Measurements from ENCODE around the gene D2HGDH.
"Not testable (repeated sequence)": the region's sequence is repeated elsewhere in the genome, so short reads cannot be mapped to it uniquely, and the experiment has no call there.

Gene D2HGDH

GRCh38 chr2:241748468-241749256, 14.2 kb downstream of the D2HGDH start:
- H3K36me3 Mint-ChIP-seq, result peaks cover 32% of the 10 kb centered on the region
- H3K4me1 Mint-ChIP-seq, result peaks cover 3% of the 10 kb centered on the region
- no peak for DNase-seq
- H3K27me3 Mint-ChIP-seq, result no peaks in the 10 kb centered on the region
- H3K4me3 Mint-ChIP-seq, result no peak overlapping the region
- H3K27ac Mint-ChIP-seq, result no peak overlapping the region
- CTCF ChIA-PET, result no interaction called here
- no peaks in the 10 kb centered on the region for H3K9me3 Mint-ChIP-seq

- no peak overlapping the region for H3K4me3 Mint-ChIP-seq
- H3K27me3 Mint-ChIP-seq, result no peaks in the 10 kb centered on the region
- CTCF ChIA-PET, result interaction anchor here (1.3 kb wide), 1 partner anchor 18 kb away, joined by 3 read pairs; no protein-coding TSS in a partner anchor
- H3K4me1 Mint-ChIP-seq, result peaks cover 3% of the 10 kb centered on the region
- H3K9me3 Mint-ChIP-seq, result no peaks in the 10 kb centered on the region
- H3K36me3 Mint-ChIP-seq, result peaks cover 24% of the 10 kb centered on the region
- no peak overlapping the region for H3K27ac Mint-ChIP-seq
- no peak for DNase-seq
Observed at GRCh38 chr2:241750076-241750840, 15.8 kb downstream of the D2HGDH start.

- no peak overlapping the region for H3K4me3 Mint-ChIP-seq
- H3K4me1 Mint-ChIP-seq, result peaks cover 3% of the 10 kb centered on the region
- no peaks in the 10 kb centered on the region for H3K9me3 Mint-ChIP-seq
- no peak overlapping the region for H3K27ac Mint-ChIP-seq
- H3K36me3 Mint-ChIP-seq, result peaks cover 16% of the 10 kb centered on the region
- no peak for DNase-seq
- CTCF ChIA-PET, result no interaction called here
- H3K27me3 Mint-ChIP-seq, result no peaks in the 10 kb centered on the region
Observed at GRCh38 chr2:241751152-241751551, 16.7 kb downstream of the D2HGDH start.

GRCh38 chr2:241751776-241752175, 17.3 kb downstream of the D2HGDH start:
- Mint-ChIP-seq H3K9me3 (no peaks in the 10 kb centered on the region), H3K4me3 (no peak overlapping the region), H3K4me1 (peaks cover 3% of the 10 kb centered on the region), H3K36me3 (peaks cover 15% of the 10 kb centered on the region), H3K27ac (no peak overlapping the region), H3K27me3 (no peaks in the 10 kb centered on the region)
- CTCF ChIA-PET, result no interaction called here
- DNase-seq, result no peak

GRCh38 chr2:241752253-241752652, 17.8 kb downstream of the D2HGDH start:
- H3K36me3 Mint-ChIP-seq, result peaks cover 15% of the 10 kb centered on the region
- no peak for DNase-seq
- H3K4me3 Mint-ChIP-seq, result no peak overlapping the region
- no peaks in the 10 kb centered on the region for H3K27me3 Mint-ChIP-seq
- no peaks in the 10 kb centered on the region for H3K9me3 Mint-ChIP-seq
- H3K27ac Mint-ChIP-seq, result no peak overlapping the region
- peaks cover under 1% of the 10 kb centered on the region for H3K4me1 Mint-ChIP-seq
- CTCF ChIA-PET, result no interaction called here

- H3K4me1 Mint-ChIP-seq, result no peaks in the 10 kb centered on the region
- H3K36me3 Mint-ChIP-seq, result peaks cover 14% of the 10 kb centered on the region
- H3K27me3 Mint-ChIP-seq, result no peaks in the 10 kb centered on the region
- CTCF ChIA-PET, result no interaction called here
- no peaks in the 10 kb centered on the region for H3K9me3 Mint-ChIP-seq
- H3K4me3 Mint-ChIP-seq, result no peak overlapping the region
- H3K27ac Mint-ChIP-seq, result no peak overlapping the region
- no peak for DNase-seq
Observed at GRCh38 chr2:241752689-241753276, 18.4 kb downstream of the D2HGDH start.

GRCh38 chr2:241753493-241753892, 19.1 kb downstream of the D2HGDH start:
- DNase-seq, result no peak
- H3K27ac Mint-ChIP-seq, result no peak overlapping the region
- peaks cover 12% of the 10 kb centered on the region for H3K36me3 Mint-ChIP-seq
- CTCF ChIA-PET, result no interaction called here
- H3K27me3 Mint-ChIP-seq, result no peaks in the 10 kb centered on the region
- no peak overlapping the region for H3K4me3 Mint-ChIP-seq
- no peaks in the 10 kb centered on the region for H3K4me1 Mint-ChIP-seq
- no peaks in the 10 kb centered on the region for H3K9me3 Mint-ChIP-seq

GRCh38 chr2:241754042-241754441, 19.6 kb downstream of the D2HGDH start:
- no peaks in the 10 kb centered on the region for H3K4me1 Mint-ChIP-seq
- H3K27me3 Mint-ChIP-seq, result no peaks in the 10 kb centered on the region
- CTCF ChIA-PET, result no interaction called here
- DNase-seq, result no peak
- peaks cover 12% of the 10 kb centered on the region for H3K36me3 Mint-ChIP-seq
- H3K4me3 Mint-ChIP-seq, result no peak overlapping the region
- H3K27ac Mint-ChIP-seq, result no peak overlapping the region
- no peaks in the 10 kb centered on the region for H3K9me3 Mint-ChIP-seq

GRCh38 chr2:241755166-241755565, 20.7 kb downstream of the D2HGDH start:
- Mint-ChIP-seq H3K36me3 (peaks cover 10% of the 10 kb centered on the region), H3K9me3 (no peaks in the 10 kb centered on the region), H3K4me3 (no peak overlapping the region), H3K27ac (no peak overlapping the region), H3K27me3 (no peaks in the 10 kb centered on the region), H3K4me1 (peaks cover 5% of the 10 kb centered on the region)
- DNase-seq, result no peak
- CTCF ChIA-PET, result no interaction called here

GRCh38 chr2:241755777-241756176, 21.3 kb downstream of the D2HGDH start:
- Mint-ChIP-seq H3K36me3 (peaks cover 12% of the 10 kb centered on the region), H3K27me3 (no peaks in the 10 kb centered on the region), H3K27ac (no peak overlapping the region), H3K4me3 (no peak overlapping the region), H3K4me1 (peaks cover 5% of the 10 kb centered on the region), H3K9me3 (peaks cover 2% of the 10 kb centered on the region)
- CTCF ChIA-PET, result no interaction called here
- no peak for DNase-seq

- H3K27ac Mint-ChIP-seq, result peak overlapping the region; percentile 30
- peaks cover 12% of the 10 kb centered on the region for H3K36me3 Mint-ChIP-seq
- no peak for DNase-seq
- CTCF ChIA-PET, result no interaction called here
- H3K4me1 Mint-ChIP-seq, result peaks cover 13% of the 10 kb centered on the region
- no peaks in the 10 kb centered on the region for H3K27me3 Mint-ChIP-seq
- peaks cover 3% of the 10 kb centered on the region for H3K9me3 Mint-ChIP-seq
- H3K4me3 Mint-ChIP-seq, result no peak overlapping the region
Observed at GRCh38 chr2:241759067-241759807, 24.8 kb downstream of the D2HGDH start.

- H3K4me3 Mint-ChIP-seq, H3K27me3 Mint-ChIP-seq, DNase-seq, CTCF ChIA-PET, H3K9me3 Mint-ChIP-seq: not testable (repeated sequence)
- H3K27ac Mint-ChIP-seq, result peak overlapping the region; percentile 30
- H3K4me1 Mint-ChIP-seq, result peaks cover 13% of the 10 kb centered on the region
- H3K36me3 Mint-ChIP-seq, result peaks cover 12% of the 10 kb centered on the region
Observed at GRCh38 chr2:241759893-241760292, 25.5 kb downstream of the D2HGDH start.

- peaks cover 13% of the 10 kb centered on the region for H3K4me1 Mint-ChIP-seq
- H3K27ac Mint-ChIP-seq, result no peak overlapping the region
- peaks cover 3% of the 10 kb centered on the region for H3K9me3 Mint-ChIP-seq
- H3K27me3 Mint-ChIP-seq, result peaks cover 4% of the 10 kb centered on the region
- H3K36me3 Mint-ChIP-seq, result peaks cover 12% of the 10 kb centered on the region
- peak; percentile 19 for DNase-seq
- CTCF ChIA-PET, result no interaction called here
- no peak overlapping the region for H3K4me3 Mint-ChIP-seq
Observed at GRCh38 chr2:241760301-241760771, 25.9 kb downstream of the D2HGDH start.

- peaks cover 10% of the 10 kb centered on the region for H3K36me3 Mint-ChIP-seq
- H3K4me3 Mint-ChIP-seq, result peak overlapping the region; percentile 34
- H3K27ac Mint-ChIP-seq, result peak overlapping the region; percentile 38
- H3K4me1 Mint-ChIP-seq, result peaks cover 13% of the 10 kb centered on the region
- H3K27me3 Mint-ChIP-seq, result peaks cover 4% of the 10 kb centered on the region
- H3K9me3 Mint-ChIP-seq, result peaks cover 3% of the 10 kb centered on the region
- CTCF ChIA-PET, result no interaction called here
- peak; percentile 18 for DNase-seq
Observed at GRCh38 chr2:241762321-241762932, 28.0 kb downstream of the D2HGDH start.
